Endodermal cell (in vitro differentiated cells): Measurements from ENCODE around the gene STK39. TPM values are rescaled to one million over a fixed set of nuclear protein-coding genes. Genes with fewer than 3 reads are reported as not detected.

Source experiments
- DNase-seq: peaks from one replicate; pipeline ENCODE4 v3.0.0-alpha.2; 2017
- H3K27ac ChIP-seq: 2 replicates; pipeline ENCODE4 v1.5.1; 2013; ENCODE audit warnings: mild to moderate bottlenecking, low read depth, low read length, moderate library complexity
- H3K27me3 ChIP-seq: 2 replicates; pipeline ENCODE4 v1.6.1; 2013; ENCODE audit warnings: mild to moderate bottlenecking, low read length, moderate library complexity; ENCODE audit not compliant: insufficient read depth, control insufficient read depth, poor library complexity, severe bottlenecking
- H3K36me3 ChIP-seq: 2 replicates; pipeline ENCODE4 v1.7.0; 2013; ENCODE audit warnings: mild to moderate bottlenecking, low read length, moderate library complexity; ENCODE audit not compliant: control insufficient read depth, insufficient read depth
- H3K4me1 ChIP-seq: one replicate; pipeline ENCODE4 v1.7.0; 2013; ENCODE audit warnings: low read length; ENCODE audit not compliant: control insufficient read depth, insufficient read depth
- H3K4me3 ChIP-seq: 2 replicates; pipeline ENCODE4 v1.5.1; 2013; ENCODE audit warnings: mild to moderate bottlenecking, low read length, moderate library complexity
- H3K9ac ChIP-seq: 2 replicates; pipeline ENCODE4 v1.6.1; 2013; ENCODE audit warnings: mild to moderate bottlenecking, low read length, moderate library complexity; ENCODE audit not compliant: poor library complexity, severe bottlenecking; ENCODE audit errors: extremely low read depth
- H3K9me3 ChIP-seq: 2 replicates; pipeline ENCODE4 v1.6.1; 2013; ENCODE audit warnings: mild to moderate bottlenecking, low read length, moderate library complexity; ENCODE audit not compliant: control insufficient read depth
- H3K27ac Mint-ChIP-seq: 2 replicates; pipeline ENCODE4 v1.8.0; 2020; ENCODE audit warnings: mixed read lengths
- H3K27me3 Mint-ChIP-seq: 2 replicates; pipeline ENCODE4 v1.8.0; 2021; ENCODE audit warnings: mild to moderate bottlenecking, mixed read lengths; ENCODE audit not compliant: insufficient read depth
- H3K36me3 Mint-ChIP-seq: 2 replicates; pipeline ENCODE4 v1.8.0; 2020; ENCODE audit warnings: low read depth, mixed read lengths
- H3K4me1 Mint-ChIP-seq: 2 replicates; pipeline ENCODE4 v1.8.0; 2020; ENCODE audit warnings: mixed read lengths
- H3K4me3 Mint-ChIP-seq: 2 replicates; pipeline ENCODE4 v1.8.0; 2020; ENCODE audit warnings: mild to moderate bottlenecking, moderate library complexity, mixed read lengths
- H3K9me3 Mint-ChIP-seq: 2 replicates; pipeline ENCODE4 v1.8.0; 2020; ENCODE audit warnings: mild to moderate bottlenecking, mixed read lengths
- CTCF ChIP-seq: fragments of 200-600 bp; sonication (generic); conservative IDR thresholded peaks from 2 replicates; pipeline ENCODE4 v1.5.0; 2021; ENCODE audit warnings: antibody characterized with exemption, mild to moderate bottlenecking
- WGBS, 2 experiments: methylation state at CpG; one replicate each; pipeline versions ENCODE4 v1.1.5 to v1.1.7; 2013; ENCODE audit warnings: missing lambda C conversion rate in 2 of 2, mixed read lengths in 1 of 2; ENCODE audit not compliant: insufficient coverage in 1 of 2, insufficient read length in 1 of 2; 5-methylcytosine and 5-hydroxymethylcytosine counted together
- total RNA-seq, 2 donors: library from RNA; stranded (reverse); fragmentation: NEBNext Ultra II Directional in 1 of 2; extraction: Animal tissue kit (Norgen Biotek cat#: 25700) in 1 of 2; gene quantifications; 2 replicates in 1 of 2; 3 replicates in 1 of 2; pipeline ENCODE4 v1.2.1, GENCODE V29; 2021

STK39 gene
- total RNA-seq, 2 donors from 2014 or later: 22.3 to 31.5 TPM

- H3K27me3 ChIP-seq: no peaks in the 10 kb centered on the region
- H3K9ac ChIP-seq: no peak overlapping the region
- Mint-ChIP-seq H3K4me3 (no peak overlapping the region), H3K27ac (no peak overlapping the region), H3K27me3 (no peaks in the 10 kb centered on the region), H3K9me3 (no peaks in the 10 kb centered on the region), H3K4me1 (peaks cover 15% of the 10 kb centered on the region), H3K36me3 (peaks cover 2% of the 10 kb centered on the region)
- H3K4me1 ChIP-seq: no peaks in the 10 kb centered on the region
- H3K27ac ChIP-seq: no peak overlapping the region
- no peak overlapping the region for H3K4me3 ChIP-seq
- no peaks in the 10 kb centered on the region for H3K9me3 ChIP-seq
- DNase-seq: no peak
- no peak for TF ChIP-seq CTCF
- no peaks in the 10 kb centered on the region for H3K36me3 ChIP-seq
- WGBS, 2 experiments: 93 to 100% methylated on average over 1 to 5 of the region's 5 CpGs
Observed at GRCh38 chr2:168241746-168242145, 5.6 kb downstream of the STK39 start.

GRCh38 chr2:168241208-168241607, 6.2 kb downstream of the STK39 start:
- H3K9ac ChIP-seq: no peak overlapping the region
- H3K4me1 ChIP-seq: no peaks in the 10 kb centered on the region
- H3K4me3 Mint-ChIP-seq: no peak overlapping the region
- H3K27me3 Mint-ChIP-seq: no peaks in the 10 kb centered on the region
- no peak overlapping the region for H3K27ac ChIP-seq
- H3K4me3 ChIP-seq: no peak overlapping the region
- no peaks in the 10 kb centered on the region for H3K9me3 Mint-ChIP-seq
- H3K36me3 ChIP-seq: no peaks in the 10 kb centered on the region
- WGBS, 2 experiments: 80 to 87% methylated on average over 4 to 5 of the region's 5 CpGs
- no peaks in the 10 kb centered on the region for H3K9me3 ChIP-seq
- no peak for DNase-seq
- no peak overlapping the region for H3K27ac Mint-ChIP-seq
- H3K27me3 ChIP-seq: no peaks in the 10 kb centered on the region
- peaks cover 2% of the 10 kb centered on the region for H3K36me3 Mint-ChIP-seq
- TF ChIP-seq CTCF: no peak
- peaks cover 14% of the 10 kb centered on the region for H3K4me1 Mint-ChIP-seq

GRCh38 chr2:168239281-168239680, 8.1 kb downstream of the STK39 start:
- Mint-ChIP-seq H3K27me3 (no peaks in the 10 kb centered on the region), H3K9me3 (no peaks in the 10 kb centered on the region), H3K4me3 (no peak overlapping the region), H3K27ac (no peak overlapping the region), H3K36me3 (peaks cover 2% of the 10 kb centered on the region), H3K4me1 (peaks cover 5% of the 10 kb centered on the region)
- TF ChIP-seq CTCF: no peak
- Histone ChIP-seq H3K27me3 (no peaks in the 10 kb centered on the region), H3K4me3 (no peak overlapping the region), H3K36me3 (no peaks in the 10 kb centered on the region), H3K9ac (no peak overlapping the region), H3K9me3 (no peaks in the 10 kb centered on the region), H3K4me1 (no peaks in the 10 kb centered on the region), H3K27ac (no peak overlapping the region)
- DNase-seq: no peak
- WGBS, 2 experiments: 86 to 100% methylated on average over 3 to 5 of the region's 5 CpGs
